GM21360 (cell line): ENCODE measurements around the gene PLXNB3.

Experiments used
- ATAC-seq: cut with Tn5 transposase; IDR thresholded peaks from one replicate; pipeline ENCODE4 v1.9.1; 2021; ENCODE audit warnings: mild to moderate bottlenecking, moderate library complexity; ENCODE audit not compliant: unreplicated experiment

Gene PLXNB3

DNA sequence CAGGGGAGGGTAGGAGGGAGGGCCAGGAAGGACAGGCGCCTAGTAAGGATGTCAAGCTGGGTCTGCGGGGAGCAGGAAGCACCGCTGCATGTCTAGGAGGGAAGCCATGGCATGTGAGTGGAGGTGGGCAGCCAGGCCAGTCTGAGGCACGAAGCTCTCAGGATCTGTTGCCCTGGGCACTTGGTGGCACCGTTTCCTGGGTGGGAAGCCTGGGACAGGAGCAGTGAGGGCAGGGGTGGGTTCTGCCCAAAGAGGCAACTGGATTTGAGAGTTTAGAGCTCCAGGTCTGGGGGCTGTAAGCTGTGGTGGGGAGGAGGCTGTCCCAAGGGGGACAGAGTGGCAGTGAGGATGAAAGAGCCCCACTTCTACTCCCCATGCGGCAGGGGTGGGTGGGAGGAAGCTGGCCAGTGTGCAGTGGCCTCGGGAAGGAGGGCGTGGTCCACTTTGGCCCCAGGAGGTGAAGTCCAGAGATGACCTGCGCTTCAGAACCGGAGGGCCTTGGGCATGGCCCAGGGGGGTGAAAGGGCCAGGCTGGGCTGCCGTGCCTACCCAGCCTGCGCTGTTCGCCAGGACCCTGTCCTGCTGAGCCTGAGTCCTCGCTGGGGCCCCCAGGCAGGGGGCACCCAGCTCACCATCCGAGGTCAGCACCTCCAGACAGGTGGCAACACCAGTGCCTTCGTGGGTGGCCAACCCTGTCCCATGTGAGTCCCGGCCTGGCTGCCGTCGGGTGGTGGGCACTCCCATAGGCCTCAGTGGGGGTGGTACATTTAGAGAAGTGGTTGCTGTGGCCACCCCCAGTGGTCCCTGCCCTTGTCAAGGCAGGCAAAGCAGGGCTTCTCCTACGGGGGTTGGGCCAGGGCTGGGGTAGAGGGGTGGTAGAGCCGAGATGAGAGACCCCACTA is 8.5 kb downstream of the PLXNB3 start:
- no peak for ATAC-seq

DNA sequence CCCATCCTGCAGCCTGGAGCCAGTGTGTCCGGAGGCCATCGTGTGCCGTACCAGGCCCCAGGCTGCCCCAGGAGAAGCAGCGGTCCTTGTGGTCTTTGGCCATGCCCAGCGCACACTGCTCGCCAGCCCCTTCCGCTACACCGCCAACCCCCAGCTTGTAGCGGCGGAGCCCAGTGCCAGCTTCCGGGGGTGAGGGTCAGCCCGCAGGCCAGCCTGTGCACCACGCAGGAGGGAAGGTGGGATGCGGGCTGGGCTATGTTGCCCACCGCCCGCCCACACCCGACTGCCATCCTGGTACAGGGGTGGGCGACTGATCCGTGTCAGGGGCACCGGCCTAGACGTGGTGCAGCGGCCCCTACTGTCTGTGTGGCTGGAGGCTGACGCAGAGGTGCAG is 9.2 kb downstream of the PLXNB3 start:
- ATAC-seq, result no peak

DNA sequence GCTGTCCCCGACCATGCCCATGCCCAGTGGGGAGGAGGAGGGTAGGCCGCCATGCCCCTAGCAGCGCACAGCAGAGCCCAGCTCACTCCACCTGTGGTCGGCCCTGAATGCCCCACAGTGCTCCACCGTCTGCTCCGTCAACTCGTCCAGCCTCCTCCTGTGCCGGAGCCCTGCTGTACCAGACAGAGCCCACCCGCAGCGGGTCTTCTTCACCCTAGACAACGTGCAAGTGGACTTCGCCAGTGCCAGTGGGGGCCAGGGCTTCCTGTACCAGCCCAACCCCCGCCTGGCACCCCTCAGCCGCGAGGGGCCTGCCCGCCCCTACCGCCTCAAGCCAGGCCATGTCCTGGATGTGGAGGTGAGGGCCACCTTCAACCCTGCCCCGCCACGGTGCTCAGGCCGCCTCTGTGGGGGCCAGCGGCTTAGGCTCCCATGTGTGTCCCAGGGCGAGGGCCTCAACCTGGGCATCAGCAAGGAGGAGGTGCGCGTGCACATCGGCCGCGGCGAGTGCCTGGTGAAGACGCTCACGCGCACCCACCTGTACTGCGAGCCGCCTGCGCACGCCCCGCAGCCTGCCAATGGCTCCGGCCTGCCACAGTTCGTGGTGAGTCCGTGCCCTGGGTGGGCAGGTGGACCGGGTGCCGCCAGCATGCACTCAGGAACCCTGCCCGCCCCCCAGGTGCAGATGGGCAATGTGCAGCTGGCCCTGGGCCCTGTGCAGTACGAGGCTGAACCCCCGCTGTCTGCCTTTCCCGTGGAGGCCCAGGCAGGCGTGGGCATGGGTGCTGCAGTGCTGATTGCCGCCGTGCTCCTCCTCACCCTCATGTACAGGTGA is 9.9 kb downstream of the PLXNB3 start:
- no peak for ATAC-seq

DNA sequence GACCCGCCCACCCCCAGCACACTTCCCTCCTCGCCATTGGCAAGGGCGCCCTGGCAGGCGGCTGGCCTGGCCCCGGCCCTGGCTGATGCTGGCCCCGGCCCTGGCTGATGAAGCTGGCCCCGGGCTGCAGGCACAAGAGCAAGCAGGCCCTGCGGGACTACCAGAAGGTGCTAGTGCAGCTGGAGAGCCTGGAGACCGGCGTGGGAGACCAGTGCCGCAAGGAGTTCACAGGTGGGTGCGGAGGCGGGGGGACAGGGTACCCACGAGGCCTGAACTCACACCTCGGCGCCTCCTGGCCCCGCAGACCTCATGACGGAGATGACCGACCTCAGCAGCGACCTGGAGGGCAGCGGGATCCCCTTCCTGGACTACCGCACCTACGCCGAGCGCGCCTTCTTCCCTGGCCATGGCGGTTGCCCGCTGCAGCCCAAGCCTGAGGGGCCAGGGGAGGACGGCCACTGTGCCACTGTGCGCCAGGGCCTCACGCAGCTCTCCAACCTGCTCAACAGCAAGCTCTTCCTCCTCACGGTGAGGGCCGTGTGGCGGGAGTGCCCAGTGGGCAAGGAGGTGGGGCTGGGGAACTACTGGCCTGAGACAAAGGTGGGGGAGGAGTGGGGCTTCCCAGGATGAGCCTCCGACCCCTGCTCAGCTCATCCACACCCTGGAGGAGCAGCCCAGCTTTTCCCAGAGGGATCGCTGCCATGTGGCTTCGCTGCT is 10.7 kb downstream of the PLXNB3 start:
- no peak for ATAC-seq

DNA sequence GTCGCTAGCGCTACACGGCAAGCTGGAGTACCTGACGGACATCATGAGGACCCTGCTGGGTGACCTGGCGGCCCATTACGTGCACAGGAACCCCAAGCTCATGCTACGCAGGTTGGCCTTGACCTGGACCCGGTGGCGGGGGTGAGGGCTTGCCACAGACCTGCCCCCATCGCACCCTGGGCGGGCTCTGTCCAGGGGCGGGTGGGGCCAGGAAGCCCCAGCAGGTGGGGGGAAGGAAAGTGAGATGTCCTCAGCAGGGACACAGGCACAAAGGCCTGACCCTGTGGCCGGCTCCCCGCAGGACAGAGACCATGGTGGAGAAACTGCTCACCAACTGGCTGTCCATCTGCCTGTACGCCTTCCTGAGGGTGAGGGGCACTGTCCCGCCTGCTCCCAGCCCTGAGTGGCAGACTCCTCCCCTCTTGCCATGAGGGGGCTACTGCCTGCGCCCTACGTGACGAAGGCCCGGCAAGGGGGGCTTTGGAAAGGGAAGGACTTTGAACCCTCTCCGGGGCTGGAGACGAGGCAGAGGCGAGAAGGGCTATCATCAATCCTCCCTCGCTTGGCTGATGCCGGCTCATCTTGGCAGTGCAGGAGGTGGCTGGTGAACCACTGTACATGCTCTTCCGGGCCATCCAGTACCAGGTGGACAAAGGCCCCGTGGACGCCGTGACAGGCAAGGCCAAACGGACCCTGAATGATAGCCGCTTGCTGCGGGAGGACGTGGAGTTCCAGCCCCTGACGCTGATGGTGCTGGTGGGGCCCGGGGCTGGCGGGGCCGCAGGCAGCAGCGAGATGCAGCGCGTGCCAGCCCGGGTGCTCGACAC is 11.5 kb downstream of the PLXNB3 start:
- ATAC-seq, result no peak

DNA sequence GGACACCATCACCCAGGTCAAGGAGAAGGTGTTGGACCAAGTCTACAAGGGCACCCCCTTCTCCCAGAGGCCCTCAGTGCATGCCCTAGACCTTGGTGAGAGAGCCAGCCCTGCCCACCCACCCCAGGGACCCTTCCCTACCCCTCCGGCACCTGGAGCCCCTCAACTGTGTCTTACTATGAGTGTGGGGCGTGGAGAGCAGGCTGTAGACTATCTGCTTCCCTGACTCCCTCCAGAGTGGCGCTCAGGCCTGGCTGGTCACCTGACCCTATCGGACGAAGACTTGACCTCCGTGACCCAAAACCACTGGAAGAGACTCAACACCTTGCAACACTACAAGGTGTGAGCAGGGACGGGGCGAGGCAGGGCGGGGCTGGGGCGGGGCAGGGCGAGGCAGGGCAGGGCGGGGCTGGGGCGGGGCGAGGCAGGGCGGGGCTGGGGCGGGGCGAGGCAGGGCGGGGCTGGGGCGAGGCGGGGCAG is 12.1 kb downstream of the PLXNB3 start:
- ATAC-seq, result no peak

DNA sequence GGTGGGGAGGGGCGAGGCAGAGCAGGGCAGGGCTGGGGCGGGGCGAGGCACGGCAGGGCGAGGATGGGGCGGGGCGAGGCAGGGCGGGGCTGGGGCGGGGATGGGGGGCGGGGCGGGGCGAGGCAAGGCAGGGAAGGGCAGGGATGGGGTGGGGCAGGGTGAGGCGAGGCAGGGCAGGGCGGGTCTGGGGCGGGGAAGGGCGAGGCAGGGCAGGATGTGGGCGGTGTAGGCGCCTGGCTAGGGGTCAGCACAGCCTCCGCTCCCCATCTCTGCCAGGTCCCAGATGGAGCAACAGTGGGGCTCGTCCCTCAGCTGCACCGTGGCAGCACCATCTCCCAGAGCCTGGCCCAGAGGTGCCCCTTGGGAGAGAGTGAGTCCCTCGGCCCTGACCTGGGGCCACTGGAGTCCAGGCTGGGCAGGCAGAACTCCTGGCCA is 12.6 kb downstream of the PLXNB3 start:
- no peak for ATAC-seq

DNA sequence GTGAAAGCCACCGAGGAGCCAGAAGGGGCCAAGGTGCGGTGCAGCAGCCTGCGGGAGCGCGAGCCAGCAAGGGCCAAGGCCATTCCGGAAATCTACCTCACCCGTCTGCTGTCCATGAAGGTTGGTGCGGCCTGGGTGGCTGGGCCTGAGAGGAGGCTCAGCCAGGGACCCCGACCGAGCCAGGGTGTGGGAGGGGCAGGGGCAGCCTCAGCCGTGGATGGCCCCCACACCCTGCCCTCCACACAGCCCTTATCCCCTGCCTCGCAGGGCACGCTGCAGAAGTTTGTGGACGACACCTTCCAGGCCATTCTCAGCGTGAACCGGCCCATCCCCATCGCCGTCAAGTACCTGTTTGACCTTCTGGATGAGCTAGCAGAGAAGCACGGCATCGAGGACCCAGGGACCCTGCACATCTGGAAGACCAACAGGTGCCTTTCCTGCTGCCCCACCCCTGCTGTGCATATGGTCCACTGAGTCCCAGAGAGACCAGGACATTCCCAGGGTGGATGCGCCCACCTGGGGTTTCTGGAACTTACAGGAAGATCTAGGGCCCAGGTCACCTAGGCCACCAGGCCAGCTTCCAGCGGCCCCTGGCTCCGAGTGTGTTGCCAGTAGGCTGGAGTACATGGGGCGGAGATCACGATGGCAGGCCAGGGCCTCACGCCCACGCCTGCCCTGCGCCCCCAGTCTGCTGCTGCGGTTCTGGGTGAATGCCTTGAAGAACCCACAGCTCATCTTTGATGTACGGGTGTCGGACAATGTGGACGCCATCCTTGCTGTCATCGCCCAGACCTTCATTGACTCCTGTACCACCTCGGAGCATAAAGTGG is 13.4 kb downstream of the PLXNB3 start:
- ATAC-seq, result no peak

DNA sequence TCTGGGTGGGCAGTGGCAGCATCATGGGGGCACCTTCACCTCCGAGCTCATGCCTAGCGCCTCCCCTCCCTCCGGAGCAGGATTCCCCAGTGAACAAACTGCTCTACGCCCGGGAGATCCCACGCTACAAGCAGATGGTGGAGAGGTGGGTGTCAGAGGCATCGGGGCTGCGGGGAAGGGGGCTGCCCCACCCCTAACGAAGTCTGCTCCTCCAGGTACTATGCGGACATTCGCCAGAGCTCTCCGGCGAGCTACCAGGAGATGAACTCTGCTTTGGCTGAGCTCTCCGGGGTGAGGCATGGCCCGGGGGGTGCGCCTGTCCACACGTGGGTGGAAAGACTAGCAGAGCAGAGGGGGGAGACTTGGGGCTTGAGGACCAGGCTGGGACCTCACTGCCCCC is 14.1 kb downstream of the PLXNB3 start:
- ATAC-seq, result no peak

DNA sequence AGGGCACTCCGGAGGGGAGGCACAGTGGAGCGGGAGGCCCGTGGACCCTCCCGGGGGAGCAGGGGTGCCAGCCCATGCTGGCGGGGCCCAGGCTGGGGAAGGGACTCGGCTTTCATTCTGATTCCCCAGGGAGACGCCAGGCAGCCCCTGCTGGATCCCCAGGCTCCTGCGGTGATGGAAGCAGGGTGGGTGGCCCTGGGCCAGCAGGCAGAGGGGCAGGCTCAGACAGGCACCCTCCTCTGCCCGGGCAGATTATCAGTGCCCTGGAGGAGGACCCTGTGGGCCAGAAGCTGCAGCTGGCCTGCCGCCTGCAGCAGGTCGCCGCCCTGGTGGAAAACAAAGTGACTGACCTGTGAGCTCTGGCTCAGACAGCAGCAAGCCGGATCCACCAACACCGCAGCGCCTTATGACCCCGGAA is 14.6 kb downstream of the PLXNB3 start:
- no peak for ATAC-seq

DNA sequence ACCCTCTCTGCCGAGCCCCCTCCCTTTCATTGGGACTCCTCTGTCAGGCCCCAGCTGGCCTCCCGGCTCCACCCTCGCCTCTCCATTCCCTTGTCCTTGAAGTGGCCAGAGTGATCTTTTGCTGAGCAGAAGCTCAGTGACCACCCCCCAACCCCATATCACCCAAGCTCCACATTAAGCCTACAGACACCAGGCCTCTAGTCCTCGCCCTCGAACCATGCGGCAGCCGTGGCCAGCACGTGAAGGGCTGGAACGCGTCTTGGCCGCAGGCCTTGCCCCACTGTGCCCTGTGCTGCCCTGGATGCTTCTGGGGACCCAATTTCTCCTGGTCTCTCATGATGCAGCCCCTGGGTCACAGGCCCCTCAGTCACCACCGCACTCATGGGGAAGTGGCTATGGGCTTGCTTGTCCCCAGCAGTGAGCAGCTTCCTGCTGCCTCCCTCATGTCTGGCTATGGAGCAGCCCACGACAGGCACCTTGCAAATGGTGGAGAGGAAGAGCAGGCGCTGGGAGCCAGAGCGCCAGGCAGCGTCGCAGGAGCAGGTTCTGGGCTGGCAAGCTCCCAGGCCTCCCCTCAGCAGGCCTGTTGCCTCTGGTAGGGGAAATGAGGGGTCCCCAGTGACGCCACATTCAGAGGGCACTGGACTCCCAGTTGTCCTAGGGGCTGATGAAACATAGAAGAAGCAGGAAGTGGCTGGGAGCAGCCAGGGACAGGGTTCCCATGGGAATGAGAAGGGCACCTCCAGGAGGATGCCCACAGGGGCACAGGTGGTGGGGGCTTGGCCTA is 16.0 kb downstream of the PLXNB3 start:
- no peak for ATAC-seq

DNA sequence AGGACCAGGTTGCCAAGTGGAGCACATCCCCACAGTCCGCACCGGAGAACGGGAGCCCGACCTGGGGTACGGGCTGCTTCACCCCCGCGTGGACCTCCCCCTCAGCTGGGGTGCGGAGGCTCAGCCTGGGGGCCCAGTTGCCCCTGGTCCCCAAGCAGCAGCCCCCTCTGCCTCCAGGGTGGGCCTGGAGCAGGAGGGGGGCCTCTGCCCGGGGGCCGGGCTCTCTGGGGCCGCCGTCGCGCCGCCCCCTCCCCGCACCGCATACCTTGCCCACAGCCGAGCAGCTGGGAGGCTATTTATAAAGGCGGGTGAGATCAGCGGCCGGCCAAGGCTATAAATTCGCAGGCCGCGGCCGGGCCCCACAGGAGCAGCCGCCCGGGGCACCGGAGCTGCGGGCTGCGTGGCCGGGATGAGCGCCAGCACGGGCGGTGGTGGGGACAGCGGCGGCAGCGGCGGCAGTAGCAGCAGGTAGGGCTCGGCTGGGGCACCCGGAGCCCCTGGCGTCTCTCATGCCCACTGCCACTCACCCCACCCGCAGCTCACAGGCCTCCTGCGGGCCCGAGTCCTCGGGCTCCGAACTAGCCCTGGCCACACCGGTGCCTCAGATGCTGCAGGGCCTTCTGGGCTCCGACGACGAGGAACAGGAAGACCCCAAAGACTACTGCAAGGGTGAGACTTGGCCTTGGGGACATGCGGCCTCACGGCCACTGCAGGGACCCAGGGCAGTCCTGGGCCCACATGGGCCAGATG is 16.8 kb downstream of the PLXNB3 start, which contains the start of gene SRPK3:
Gene SRPK3, plus strand, starts transcription at position 364 of the 750 bp plus-strand sequence. Its CDS starts 46 bp downstream, at position 410.
- no peak for ATAC-seq

DNA sequence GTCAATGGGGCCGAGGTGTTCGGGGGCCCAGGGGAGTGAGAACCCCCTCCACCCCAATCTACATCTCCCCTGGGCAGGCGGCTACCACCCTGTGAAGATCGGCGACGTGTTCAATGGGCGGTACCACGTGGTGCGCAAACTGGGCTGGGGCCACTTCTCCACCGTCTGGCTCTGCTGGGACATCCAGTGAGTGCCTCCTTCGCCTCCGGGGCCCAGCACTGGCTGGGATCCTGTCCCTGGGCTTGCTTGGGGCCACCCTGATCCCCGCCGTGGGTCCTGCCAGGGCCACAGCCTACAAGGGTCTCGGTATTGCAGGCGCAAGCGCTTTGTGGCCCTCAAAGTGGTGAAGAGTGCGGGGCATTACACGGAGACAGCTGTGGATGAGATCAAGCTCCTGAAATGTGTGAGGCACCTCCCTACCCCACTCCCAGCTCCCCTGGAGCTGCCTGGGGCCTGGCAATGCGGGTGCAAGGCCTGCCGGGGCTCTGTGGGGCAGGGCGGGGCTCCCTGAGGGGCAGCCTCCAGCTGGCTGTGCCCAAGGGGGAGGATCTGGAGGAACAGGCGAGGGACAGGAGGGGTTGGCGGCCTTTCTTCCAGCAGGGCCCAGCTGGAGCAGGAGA is 17.5 kb downstream of the PLXNB3 start:
- no peak for ATAC-seq

DNA sequence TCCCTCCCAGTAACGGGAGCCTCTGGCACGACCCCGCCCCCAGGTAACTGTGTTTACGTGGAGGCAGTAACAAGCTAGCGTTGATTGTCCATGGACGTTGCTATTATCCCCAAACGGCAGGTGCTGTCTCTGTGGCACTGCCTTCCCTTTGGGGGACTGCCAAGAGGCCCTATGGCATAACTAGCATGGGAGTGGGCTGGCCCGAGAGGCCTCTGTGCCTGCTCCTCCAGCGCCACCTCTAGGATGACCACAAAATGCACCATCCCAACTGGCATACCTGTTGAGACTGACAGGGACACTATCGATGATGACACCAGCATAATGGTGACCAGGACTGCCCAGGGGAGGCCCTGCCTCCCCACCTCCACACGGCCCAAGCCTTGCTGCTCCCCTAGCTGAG is 18.3 kb downstream of the PLXNB3 start:
- ATAC-seq, result no peak

DNA sequence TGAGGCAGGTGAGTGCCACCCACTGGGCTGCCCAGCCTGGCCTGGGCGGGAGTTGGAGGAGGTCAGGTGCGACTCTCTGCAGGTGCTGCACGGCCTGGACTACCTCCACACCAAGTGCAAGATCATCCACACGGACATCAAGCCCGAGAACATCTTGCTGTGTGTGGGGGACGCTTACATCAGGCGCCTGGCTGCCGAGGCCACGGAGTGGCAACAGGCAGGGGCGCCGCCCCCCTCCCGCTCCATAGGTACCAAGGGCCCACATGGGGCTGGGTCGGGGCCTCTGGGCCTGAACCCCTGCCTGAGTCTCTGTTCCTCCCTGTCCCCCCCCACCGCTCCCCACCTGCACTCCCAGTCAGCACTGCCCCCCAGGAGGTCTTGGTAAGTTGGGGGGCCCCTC is 18.8 kb downstream of the PLXNB3 start:
- ATAC-seq, result no peak

DNA sequence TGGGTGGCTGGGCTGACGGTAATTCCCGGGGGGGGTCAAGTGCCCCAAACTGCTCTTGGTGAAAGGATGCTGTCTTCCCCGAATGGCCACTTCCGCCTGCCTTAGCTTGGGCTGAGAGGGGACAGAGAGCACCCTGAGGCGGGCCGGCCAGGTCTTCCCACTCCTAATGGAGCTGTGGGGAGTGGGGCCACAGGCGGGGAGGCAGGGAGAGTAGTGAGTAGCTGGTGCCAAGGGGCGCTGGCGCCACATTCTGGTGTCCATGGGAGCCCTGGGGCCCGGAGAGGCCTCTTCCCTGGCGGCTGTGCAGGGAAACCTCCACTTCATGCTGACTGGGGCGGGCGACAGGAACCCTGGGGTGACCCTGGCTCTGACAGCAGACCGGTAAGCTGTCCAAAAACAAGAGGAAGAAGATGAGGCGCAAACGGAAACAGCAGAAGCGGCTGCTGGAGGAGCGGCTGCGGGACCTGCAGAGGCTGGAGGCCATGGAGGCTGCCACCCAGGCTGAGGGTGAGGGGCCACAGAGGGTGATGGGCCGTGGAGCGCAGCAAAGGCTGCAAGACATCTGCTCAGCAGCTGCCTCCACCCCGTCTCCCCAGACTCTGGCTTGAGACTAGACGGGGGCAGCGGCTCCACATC is 19.4 kb downstream of the PLXNB3 start:
- ATAC-seq, result no peak
